K562 treated with DMSO at 1 percent for 4 hours (cell line): Measurements from ENCODE around the gene IL20RB. TPM values are rescaled to one million over a fixed set of nuclear protein-coding genes. Genes with fewer than 3 reads are reported as not detected.

Source experiments
- total RNA-seq: library from RNA; unstranded; fragments of 300-600 nt; gene quantifications from 2 replicates; pipeline ENCODE4 v1.2.3, GENCODE V29; 2022; ENCODE audit not compliant: insufficient read depth

The IL20RB gene
- total RNA-seq: 32.6 and 49.1 TPM in 2 replicates

GRCh38 chr3:136957751-136958288 lies at the start of gene IL20RB:
IL20RB (plus strand) TSS chr3:136957983; CDS start chr3:136958114, 131 bp downstream.

Other genes starting within 250 kb of the IL20RB start
- 4.2 and 5.7 TPM in 2 replicates for gene STAG1, start 205.6 kb upstream of the IL20RB start, total RNA-seq
- 3.0 and 4.7 TPM in 2 replicates for gene SLC35G2, start 138.9 kb upstream of the IL20RB start, total RNA-seq
- gene NCK1, start 95.8 kb upstream of the IL20RB start, total RNA-seq: 9.2 and 16.8 TPM in 2 replicates